GM19395 (cell line): ENCODE measurements around the gene FDXR.

Experiments used
- ATAC-seq: cut with Tn5 transposase; IDR thresholded peaks from one replicate; pipeline ENCODE4 v1.9.1; 2021; ENCODE audit warnings: mild to moderate bottlenecking, moderate library complexity; ENCODE audit not compliant: unreplicated experiment

The FDXR gene

DNA sequence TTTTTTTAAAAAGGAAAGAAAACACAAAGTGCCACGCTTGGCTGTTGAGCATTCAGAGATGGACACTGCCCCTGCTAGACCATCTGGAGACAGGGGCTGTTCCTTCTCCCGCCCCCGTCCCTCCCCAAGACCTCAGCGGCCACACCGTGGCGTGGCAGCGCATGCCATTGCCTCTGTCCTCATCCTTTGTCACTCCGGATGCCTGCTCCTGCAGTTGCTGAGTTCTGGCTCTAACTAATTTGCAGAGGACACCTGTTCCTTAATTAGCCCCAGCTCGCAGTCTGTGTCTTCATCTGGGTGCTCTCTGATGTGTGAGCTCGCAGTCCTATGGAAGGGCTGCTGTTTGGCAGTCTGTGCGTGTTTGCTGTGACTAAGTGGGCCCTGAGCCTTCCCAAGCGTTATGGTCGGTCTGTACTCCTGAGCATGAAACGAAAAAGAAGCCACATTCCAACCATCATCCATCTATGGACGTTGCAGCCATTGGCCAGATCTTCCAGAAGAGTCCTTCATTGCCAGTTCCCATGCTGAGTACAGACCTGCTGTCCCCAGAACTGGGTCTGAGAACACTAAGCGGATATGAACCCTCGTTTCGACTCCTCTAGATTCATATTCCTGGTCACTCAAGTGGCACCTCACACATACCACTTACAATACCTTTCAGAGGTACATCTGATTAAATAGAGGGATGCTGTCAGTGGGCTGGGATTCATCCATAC is 55.7 kb downstream of the FDXR start:
- ATAC-seq: no peak

DNA sequence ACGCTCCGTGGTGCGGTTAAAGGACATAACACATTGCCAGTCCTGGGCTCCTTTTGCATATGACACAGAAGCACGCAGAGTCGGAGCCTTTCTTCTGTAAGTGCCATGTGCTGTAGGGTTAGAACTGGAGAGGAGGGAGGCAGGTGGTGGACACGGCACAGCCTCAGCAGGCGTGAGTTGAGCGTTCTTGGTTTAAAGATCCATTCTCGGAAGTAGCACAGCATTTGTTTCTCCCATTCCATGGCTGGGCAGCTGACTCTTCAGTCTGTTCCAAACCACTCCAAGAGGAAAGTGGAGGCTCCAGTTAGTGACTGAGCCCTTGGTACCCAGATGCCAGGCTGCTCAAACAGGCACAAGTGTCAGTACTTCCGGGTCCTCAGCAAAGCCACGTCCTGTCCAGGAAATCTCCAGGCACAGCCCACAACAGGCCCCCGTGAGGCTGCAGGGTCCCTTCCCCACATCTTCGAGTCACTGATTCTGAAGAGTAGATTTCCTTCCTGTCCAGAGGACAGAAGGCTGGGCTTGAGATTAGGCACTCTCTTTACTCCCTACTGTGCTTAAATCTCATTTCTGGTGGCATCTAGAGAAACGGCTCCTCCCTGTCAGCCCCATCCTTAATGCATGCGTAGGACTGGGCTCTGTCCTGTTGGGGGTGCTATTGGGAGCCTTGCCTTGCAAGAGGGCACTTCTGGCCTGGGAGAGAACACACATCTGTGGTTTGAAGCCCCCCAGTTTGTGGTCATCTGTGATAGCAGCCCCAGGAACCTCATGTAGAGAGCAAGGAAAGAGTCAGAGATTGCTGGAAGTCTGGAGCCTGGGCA is 57.0 kb downstream of the FDXR start:
- no peak for ATAC-seq

DNA sequence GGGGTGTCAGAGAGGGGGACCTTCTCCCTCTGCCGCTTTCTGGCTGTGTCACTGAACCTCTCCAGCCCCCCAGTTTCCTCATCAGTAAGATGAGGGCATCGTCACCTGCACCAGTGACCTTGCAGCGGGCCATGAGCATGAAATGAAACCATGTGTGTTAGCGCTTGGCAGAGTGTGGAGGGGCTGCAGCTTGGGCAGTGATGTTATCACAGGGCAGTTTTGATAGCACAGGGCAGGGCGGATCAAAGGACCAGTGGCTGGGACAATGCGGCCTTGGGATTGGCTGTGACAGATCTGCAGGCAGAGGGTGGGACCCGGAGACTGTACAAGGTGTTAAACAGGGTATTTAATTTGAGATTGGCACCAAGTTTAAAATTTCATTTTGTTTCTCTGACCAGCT is 57.7 kb downstream of the FDXR start:
- ATAC-seq: no peak

DNA sequence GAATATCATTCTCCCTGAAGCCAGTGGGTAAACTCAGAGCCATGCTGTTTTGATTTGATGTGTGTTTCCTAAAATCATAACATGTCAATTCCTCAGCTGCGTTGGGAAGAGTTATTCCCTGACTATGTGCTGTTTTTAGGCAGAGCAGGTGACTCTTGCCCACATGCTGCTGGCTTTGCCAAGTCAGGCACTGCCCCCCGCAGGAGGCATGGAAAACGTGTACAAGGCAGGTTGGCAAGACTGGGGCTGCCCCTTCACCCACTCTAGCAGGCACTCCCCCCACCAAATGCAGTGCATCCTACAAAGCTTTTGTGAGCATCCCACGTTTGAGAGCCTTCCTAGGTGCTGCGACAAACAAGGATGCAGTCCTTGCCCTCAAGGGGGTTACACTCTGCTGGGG is 58.3 kb downstream of the FDXR start:
- ATAC-seq: no peak
